Vagina (tissue), 2 donors: ENCODE results near the gene AFF3.

Experiments used
- CTCF ChIP-seq, 3 experiments: fragments of 450-650 bp in 2 of 3; fragments of 200-600 bp in 1 of 3; sonication (generic) in 1 of 3; IDR thresholded peaks; one replicate each; pipeline ENCODE4 v1.5.1; 2017 to 2019; ENCODE audit warnings: antibody characterized with exemption in 3 of 3, mild to moderate bottlenecking in 2 of 3, moderate library complexity in 2 of 3
- POLR2A ChIP-seq, 2 donors: fragments of 450-650 bp; IDR thresholded peaks; one replicate each; pipeline ENCODE4 v1.6.1; 2017; ENCODE audit warnings: antibody characterized with exemption in 2 of 2, mild to moderate bottlenecking in 2 of 2, moderate library complexity in 2 of 2

- no peak for TF ChIP-seq CTCF (IDR thresholded peaks at IDR 0.05)
- no peak for TF ChIP-seq POLR2A (IDR thresholded peaks at IDR 0.05)
Observed at GRCh38 chr2:100180503-100180902, 38.1 kb upstream of the AFF3 start.
